Right atrium auricular region (tissue), 2 donors: ENCODE data around the gene MYOG. TPM values are rescaled to one million over a fixed set of nuclear protein-coding genes. Genes with fewer than 3 reads are reported as not detected.

Source experiments
- DNase-seq: peaks from one replicate; pipeline ENCODE4 v3.0.0-alpha.2; 2019; ENCODE audit warnings: low spot score
- H3K27ac ChIP-seq, 2 donors: fragments of 200-600 bp; sonication (generic); 1 replicate in 1 of 2; 2 replicates in 1 of 2; pipeline ENCODE4 v1.5.1; 2016 to 2019
- H3K27me3 ChIP-seq, 2 donors: fragments of 200-600 bp; sonication (generic); one replicate each; pipeline versions ENCODE4 v1.5.1 to v1.6.0; 2017 to 2019
- H3K36me3 ChIP-seq: fragments of 200-600 bp; sonication (generic); one replicate; pipeline ENCODE4 v1.5.1; 2016
- H3K4me1 ChIP-seq, 2 donors: fragments of 200-600 bp; sonication (generic); one replicate each; pipeline versions ENCODE4 v1.5.1 to v1.6.0; 2017 to 2019
- H3K4me3 ChIP-seq, 2 donors: fragments of 200-600 bp; sonication (generic); 1 replicate in 1 of 2; 2 replicates in 1 of 2; pipeline ENCODE4 v1.5.1; 2017 to 2019; ENCODE audit warnings: mild to moderate bottlenecking in 1 of 2, moderate library complexity in 1 of 2
- H3K9me3 ChIP-seq, 2 donors: fragments of 200-600 bp; sonication (generic); one replicate each; pipeline ENCODE4 v1.5.1; 2019
- total RNA-seq, 2 donors: library from RNA; depleted of rRNA; stranded (reverse); fragments of >200 nt; gene quantifications; one replicate each; pipeline ENCODE4 v1.1.0, GENCODE V29; 2016
- TF ChIP-seq, protein P1 (sequence below), 2 donors: fragments of 200-600 bp; sonication (generic); IDR thresholded peaks; one replicate each; pipeline ENCODE4 v1.5.1; 2019; ENCODE audit warnings: antibody characterized with exemption in 2 of 2

MYOG gene
- total RNA-seq, 2 donors from 2014 or later, result not detected

DNA sequence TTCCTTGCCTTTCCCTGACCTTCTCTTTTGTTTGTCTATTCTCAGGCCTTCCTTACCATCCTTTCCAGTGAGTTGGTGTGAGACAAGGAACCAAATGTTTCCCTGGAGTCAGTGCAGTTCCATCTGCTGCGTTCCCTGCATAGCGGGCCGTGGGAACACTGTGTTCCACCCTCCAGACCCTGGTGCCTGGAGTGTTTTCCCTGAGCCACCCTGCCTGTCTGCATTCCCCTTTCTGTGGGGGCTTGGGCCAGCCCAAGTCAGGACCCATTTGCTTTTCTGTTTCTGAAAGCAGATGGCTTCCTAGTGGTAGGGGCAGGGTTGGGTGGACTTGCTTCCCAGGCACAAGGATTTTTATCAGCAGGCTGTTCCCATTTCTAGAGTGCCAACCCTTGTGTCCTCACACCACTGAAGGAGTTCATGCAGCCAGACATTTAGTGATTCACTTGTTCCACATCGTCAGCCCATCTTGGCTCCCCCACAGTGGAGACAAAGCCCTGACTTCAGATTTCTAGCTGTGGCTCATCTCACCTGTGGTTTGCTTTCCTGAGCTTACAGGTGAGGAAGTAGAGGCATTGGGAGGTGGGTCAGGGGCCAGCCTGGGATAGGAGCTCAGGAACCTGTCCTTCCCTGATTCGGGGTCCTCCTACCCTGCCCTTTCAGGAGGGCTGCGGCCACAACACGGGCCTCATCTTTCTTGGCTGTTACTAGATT, 14.1 kb upstream of the MYOG start:
- H3K4me1 ChIP-seq, result no peaks in the 10 kb centered on the region
- no peaks in the 10 kb centered on the region for H3K27me3 ChIP-seq
- TF ChIP-seq, protein P1, sequence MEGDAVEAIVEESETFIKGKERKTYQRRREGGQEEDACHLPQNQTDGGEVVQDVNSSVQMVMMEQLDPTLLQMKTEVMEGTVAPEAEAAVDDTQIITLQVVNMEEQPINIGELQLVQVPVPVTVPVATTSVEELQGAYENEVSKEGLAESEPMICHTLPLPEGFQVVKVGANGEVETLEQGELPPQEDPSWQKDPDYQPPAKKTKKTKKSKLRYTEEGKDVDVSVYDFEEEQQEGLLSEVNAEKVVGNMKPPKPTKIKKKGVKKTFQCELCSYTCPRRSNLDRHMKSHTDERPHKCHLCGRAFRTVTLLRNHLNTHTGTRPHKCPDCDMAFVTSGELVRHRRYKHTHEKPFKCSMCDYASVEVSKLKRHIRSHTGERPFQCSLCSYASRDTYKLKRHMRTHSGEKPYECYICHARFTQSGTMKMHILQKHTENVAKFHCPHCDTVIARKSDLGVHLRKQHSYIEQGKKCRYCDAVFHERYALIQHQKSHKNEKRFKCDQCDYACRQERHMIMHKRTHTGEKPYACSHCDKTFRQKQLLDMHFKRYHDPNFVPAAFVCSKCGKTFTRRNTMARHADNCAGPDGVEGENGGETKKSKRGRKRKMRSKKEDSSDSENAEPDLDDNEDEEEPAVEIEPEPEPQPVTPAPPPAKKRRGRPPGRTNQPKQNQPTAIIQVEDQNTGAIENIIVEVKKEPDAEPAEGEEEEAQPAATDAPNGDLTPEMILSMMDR (IDR thresholded peaks at IDR 0.05), result no peak
- H3K27ac ChIP-seq, result no peak overlapping the region
- peaks cover 0 to 12% of the 10 kb centered on the region in 2 donors for H3K9me3 ChIP-seq
- DNase-seq, result peak; percentile 13
- no peaks in the 10 kb centered on the region for H3K36me3 ChIP-seq
- no peak overlapping the region for H3K4me3 ChIP-seq

DNA sequence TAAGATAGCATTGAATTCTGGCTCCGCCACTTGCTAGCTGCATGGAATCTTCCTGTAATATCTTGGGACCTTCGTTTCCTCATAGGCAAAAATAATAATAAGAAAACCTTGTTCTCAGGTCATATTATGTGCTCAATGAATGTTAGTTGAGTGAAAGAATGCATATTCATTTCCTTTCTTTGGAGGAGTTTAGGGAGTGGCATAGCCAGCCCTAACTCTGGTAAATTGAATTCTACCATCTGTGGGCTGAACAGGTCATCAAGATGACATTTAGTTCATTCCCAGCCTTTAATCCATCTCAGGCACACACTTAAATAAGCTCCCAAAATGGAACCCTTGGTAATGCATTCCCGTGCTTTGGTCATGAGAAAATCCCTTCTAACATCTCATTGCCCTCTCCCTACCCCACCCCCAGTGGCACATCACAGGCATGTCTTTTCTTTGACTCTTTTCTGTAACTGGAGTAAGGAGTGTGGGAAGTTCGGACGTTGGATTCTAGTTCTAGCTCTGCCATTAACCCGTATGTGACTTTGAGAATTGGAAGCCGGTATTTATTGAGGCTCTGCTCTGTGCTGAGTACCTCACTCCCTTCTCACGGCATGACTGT, 13.2 kb upstream of the MYOG start:
- H3K27ac ChIP-seq, result no peak overlapping the region
- TF ChIP-seq, protein P1 (IDR thresholded peaks at IDR 0.05), result no peak
- no peaks in the 10 kb centered on the region for H3K36me3 ChIP-seq
- H3K4me1 ChIP-seq, result no peaks in the 10 kb centered on the region
- no peaks in the 10 kb centered on the region for H3K27me3 ChIP-seq
- peak; percentile 23 for DNase-seq
- no peak overlapping the region for H3K4me3 ChIP-seq
- peaks cover 0 to 15% of the 10 kb centered on the region in 2 donors for H3K9me3 ChIP-seq

DNA sequence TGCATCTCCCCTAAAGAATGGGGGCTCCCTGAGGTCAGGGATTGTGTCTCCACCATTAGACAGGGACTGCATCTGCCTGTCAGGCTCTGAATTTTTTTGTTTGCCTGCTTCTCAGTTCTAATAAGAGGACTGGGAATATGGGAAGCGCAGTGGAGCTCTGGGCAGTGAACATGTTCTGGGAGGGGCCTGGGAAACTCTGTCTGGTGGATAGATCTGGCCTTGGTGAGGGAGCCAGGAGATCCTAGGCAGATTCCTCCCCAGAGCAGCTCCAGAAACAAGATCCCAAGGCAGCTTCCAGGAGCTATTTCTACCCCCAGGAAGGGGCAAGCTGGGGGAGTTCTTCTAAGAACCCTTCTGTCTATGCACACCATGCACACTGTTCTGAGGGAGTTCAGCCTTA, 12.6 kb upstream of the MYOG start:
- DNase-seq, result peak; percentile 30
- Histone ChIP-seq H3K36me3 (no peaks in the 10 kb centered on the region), H3K4me3 (no peak overlapping the region), H3K27ac (no peak overlapping the region), H3K27me3 (no peaks in the 10 kb centered on the region), H3K4me1 (no peaks in the 10 kb centered on the region), H3K9me3 (peaks cover 0 to 18% of the 10 kb centered on the region in 2 donors)
- TF ChIP-seq, protein P1 (IDR thresholded peaks at IDR 0.05), result no peak

DNA sequence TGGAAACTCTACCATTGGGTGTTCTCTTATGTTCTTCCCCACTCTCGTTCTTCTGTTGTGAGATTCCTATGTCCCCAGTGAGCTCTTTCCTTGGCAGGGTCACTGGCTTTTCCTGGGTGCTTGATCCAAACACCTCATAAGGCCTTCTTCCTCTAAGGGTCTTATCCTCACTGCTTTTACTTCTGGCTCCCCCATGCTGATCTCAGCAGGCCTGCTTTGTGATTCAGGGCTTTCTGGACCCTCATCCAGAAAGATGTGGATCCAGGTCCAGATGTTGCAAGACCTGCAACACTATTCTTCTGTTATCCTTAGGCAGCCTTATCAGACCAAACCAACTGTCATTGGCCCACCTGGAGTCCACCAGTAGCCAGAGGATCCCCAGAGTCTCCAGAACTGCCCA, 11.2 kb upstream of the MYOG start:
- Histone ChIP-seq H3K4me3 (no peak overlapping the region), H3K9me3 (peaks cover 0 to 18% of the 10 kb centered on the region in 2 donors), H3K36me3 (no peaks in the 10 kb centered on the region), H3K27ac (no peak overlapping the region), H3K4me1 (no peaks in the 10 kb centered on the region), H3K27me3 (no peaks in the 10 kb centered on the region)
- TF ChIP-seq, protein P1 (IDR thresholded peaks at IDR 0.05), result no peak
- DNase-seq, result no peak

DNA sequence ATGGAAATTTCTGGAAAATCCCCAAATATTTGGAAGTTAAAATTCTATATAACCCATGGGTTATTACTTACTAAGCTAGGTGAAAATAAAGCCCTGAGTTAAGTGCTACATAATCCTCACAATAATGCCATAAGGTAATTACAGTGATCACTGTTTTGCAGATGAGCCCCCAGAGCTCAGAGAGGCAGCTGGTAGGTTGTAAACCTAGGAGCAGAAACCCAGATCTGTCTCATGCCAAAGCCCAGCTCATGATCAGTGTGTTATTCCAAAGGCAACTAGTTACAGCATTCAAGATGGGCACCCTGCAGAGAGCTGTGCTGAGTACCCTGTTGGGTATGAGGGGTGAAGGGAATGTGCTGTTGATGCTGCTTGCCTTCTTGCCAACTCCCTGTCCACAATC, 10.8 kb upstream of the MYOG start:
- TF ChIP-seq, protein P1 (IDR thresholded peaks at IDR 0.05), result no peak
- Histone ChIP-seq H3K4me3 (no peak overlapping the region), H3K27ac (no peak overlapping the region), H3K9me3 (peaks cover 0 to 18% of the 10 kb centered on the region in 2 donors), H3K36me3 (no peaks in the 10 kb centered on the region), H3K4me1 (no peaks in the 10 kb centered on the region), H3K27me3 (no peaks in the 10 kb centered on the region)
- DNase-seq, result no peak
